ENCODE results near the gene DCHS2. TPM values are rescaled to one million over a fixed set of nuclear protein-coding genes. Genes with fewer than 3 reads are reported as not detected.

Gene DCHS2
- total and polyA plus RNA-seq, 2 experiments from 2014 or later, result 0.21 to 7.6 TPM

DNA sequence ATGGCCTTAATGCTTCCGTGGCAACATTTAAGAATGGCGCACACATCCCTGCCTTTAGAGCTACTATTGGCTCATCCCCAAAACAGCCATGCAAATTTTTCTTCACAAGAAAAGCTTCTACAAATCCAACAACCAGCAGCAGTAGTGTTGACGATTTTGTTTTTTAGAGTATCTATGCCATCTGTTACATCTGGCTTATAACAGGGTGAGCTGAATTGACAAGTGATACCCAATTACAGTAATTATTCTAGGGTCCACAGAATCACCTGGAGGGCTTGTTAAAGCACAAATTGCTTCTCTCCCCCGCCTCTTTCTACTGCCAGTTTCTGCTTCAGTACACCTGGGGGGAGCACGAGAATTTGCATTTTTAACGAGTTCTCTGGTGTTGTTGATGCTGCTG lies 34.1 kb downstream of the DCHS2 start (continued):
- TF ChIP-seq, protein P1, sequence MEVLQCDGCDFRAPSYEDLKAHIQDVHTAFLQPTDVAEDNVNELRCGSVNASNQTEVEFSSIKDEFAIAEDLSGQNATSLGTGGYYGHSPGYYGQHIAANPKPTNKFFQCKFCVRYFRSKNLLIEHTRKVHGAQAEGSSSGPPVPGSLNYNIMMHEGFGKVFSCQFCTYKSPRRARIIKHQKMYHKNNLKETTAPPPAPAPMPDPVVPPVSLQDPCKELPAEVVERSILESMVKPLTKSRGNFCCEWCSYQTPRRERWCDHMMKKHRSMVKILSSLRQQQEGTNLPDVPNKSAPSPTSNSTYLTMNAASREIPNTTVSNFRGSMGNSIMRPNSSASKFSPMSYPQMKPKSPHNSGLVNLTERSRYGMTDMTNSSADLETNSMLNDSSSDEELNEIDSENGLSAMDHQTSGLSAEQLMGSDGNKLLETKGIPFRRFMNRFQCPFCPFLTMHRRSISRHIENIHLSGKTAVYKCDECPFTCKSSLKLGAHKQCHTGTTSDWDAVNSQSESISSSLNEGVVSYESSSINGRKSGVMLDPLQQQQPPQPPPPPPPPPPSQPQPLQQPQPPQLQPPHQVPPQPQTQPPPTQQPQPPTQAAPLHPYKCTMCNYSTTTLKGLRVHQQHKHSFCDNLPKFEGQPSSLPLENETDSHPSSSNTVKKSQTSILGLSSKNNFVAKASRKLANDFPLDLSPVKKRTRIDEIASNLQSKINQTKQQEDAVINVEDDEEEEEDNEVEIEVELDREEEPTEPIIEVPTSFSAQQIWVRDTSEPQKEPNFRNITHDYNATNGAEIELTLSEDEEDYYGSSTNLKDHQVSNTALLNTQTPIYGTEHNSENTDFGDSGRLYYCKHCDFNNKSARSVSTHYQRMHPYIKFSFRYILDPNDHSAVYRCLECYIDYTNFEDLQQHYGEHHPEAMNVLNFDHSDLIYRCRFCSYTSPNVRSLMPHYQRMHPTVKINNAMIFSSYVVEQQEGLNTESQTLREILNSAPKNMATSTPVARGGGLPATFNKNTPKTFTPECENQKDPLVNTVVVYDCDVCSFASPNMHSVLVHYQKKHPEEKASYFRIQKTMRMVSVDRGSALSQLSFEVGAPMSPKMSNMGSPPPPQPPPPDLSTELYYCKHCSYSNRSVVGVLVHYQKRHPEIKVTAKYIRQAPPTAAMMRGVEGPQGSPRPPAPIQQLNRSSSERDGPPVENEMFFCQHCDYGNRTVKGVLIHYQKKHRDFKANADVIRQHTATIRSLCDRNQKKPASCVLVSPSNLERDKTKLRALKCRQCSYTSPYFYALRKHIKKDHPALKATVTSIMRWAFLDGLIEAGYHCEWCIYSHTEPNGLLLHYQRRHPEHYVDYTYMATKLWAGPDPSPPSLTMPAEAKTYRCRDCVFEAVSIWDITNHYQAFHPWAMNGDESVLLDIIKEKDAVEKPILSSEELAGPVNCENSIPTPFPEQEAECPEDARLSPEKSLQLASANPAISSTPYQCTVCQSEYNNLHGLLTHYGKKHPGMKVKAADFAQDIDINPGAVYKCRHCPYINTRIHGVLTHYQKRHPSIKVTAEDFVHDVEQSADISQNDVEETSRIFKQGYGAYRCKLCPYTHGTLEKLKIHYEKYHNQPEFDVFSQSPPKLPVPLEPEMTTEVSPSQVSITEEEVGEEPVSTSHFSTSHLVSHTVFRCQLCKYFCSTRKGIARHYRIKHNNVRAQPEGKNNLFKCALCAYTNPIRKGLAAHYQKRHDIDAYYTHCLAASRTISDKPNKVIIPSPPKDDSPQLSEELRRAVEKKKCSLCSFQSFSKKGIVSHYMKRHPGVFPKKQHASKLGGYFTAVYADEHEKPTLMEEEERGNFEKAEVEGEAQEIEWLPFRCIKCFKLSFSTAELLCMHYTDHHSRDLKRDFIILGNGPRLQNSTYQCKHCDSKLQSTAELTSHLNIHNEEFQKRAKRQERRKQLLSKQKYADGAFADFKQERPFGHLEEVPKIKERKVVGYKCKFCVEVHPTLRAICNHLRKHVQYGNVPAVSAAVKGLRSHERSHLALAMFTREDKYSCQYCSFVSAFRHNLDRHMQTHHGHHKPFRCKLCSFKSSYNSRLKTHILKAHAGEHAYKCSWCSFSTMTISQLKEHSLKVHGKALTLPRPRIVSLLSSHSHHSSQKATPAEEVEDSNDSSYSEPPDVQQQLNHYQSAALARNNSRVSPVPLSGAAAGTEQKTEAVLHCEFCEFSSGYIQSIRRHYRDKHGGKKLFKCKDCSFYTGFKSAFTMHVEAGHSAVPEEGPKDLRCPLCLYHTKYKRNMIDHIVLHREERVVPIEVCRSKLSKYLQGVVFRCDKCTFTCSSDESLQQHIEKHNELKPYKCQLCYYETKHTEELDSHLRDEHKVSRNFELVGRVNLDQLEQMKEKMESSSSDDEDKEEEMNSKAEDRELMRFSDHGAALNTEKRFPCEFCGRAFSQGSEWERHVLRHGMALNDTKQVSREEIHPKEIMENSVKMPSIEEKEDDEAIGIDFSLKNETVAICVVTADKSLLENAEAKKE (CRISPR knock-in tag; IDR thresholded peaks at IDR 0.05), result no peak
- TF ChIP-seq CREB1 (CRISPR knock-in tag; IDR thresholded peaks at IDR 0.05; ENCODE audit: low read depth) (no peak), ZNF114 (CRISPR knock-in tag; IDR thresholded peaks at IDR 0.05) (no peak), STAT1 (IDR thresholded peaks at IDR 0.05; ENCODE audit: unreplicated experiment) (no peak)
- TF ChIP-seq, protein P2, sequence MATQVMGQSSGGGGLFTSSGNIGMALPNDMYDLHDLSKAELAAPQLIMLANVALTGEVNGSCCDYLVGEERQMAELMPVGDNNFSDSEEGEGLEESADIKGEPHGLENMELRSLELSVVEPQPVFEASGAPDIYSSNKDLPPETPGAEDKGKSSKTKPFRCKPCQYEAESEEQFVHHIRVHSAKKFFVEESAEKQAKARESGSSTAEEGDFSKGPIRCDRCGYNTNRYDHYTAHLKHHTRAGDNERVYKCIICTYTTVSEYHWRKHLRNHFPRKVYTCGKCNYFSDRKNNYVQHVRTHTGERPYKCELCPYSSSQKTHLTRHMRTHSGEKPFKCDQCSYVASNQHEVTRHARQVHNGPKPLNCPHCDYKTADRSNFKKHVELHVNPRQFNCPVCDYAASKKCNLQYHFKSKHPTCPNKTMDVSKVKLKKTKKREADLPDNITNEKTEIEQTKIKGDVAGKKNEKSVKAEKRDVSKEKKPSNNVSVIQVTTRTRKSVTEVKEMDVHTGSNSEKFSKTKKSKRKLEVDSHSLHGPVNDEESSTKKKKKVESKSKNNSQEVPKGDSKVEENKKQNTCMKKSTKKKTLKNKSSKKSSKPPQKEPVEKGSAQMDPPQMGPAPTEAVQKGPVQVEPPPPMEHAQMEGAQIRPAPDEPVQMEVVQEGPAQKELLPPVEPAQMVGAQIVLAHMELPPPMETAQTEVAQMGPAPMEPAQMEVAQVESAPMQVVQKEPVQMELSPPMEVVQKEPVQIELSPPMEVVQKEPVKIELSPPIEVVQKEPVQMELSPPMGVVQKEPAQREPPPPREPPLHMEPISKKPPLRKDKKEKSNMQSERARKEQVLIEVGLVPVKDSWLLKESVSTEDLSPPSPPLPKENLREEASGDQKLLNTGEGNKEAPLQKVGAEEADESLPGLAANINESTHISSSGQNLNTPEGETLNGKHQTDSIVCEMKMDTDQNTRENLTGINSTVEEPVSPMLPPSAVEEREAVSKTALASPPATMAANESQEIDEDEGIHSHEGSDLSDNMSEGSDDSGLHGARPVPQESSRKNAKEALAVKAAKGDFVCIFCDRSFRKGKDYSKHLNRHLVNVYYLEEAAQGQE (IDR thresholded peaks at IDR 0.05; ENCODE audit: unreplicated experiment), result no peak

DNA sequence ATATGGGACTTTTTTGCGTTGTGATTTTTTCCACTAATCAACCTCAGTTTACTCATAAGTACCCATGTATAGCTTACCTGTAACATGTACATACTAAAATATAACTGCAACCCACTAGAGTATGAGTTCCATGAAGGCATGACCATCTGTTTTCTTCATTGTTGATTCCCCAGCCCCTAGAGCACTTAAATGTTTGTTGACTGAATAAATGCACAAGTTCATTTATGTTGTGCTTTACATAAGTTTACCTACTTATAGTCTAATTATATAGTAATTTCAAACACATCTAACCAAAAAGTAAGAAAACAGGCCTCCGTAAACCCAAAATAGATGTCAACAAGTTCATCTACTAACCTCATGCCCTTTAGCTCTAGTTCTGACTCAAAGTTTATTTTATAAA lies 34.7 kb downstream of the DCHS2 start:
- Mint-ChIP-seq H3K27me3 (ENCODE audit: insufficient read depth, low read depth, poor library complexity) (no peaks in the 10 kb centered on the region), H3K36me3 (ENCODE audit: low read depth) (no peaks in the 10 kb centered on the region), H3K4me1 (peaks cover 8% of the 10 kb centered on the region), H3K27ac (no peak overlapping the region), H3K4me3 (no peak overlapping the region), H3K9me3 (no peaks in the 10 kb centered on the region)
- no peaks in the 10 kb centered on the region for H3K79me2 ChIP-seq (replicated peaks; ENCODE audit: insufficient read depth)
- peaks cover under 1% of the 10 kb centered on the region; the same call in 1 of the 2 replicates for H3K9me2 ChIP-seq (ENCODE audit: insufficient read depth)
- no peak overlapping the region for H3K4me2 ChIP-seq
- H3K27me3 ChIP-seq (ENCODE audit: insufficient read depth), result no peaks in the 10 kb centered on the region
- no peaks in the 10 kb centered on the region for H4K20me1 ChIP-seq (replicated peaks; ENCODE audit: insufficient read depth)
- no peak overlapping the region for H3K4me3 ChIP-seq
- no peak overlapping the region for H2AFZ ChIP-seq
- H3K27ac ChIP-seq (ENCODE audit: low read depth), result no peak overlapping the region
- no peak for DNase-seq (ENCODE audit: low spot score)
- H3F3A ChIP-seq (replicated peaks; ENCODE audit: low read depth), result no peaks in the 10 kb centered on the region
- TF ChIP-seq, protein P3, sequence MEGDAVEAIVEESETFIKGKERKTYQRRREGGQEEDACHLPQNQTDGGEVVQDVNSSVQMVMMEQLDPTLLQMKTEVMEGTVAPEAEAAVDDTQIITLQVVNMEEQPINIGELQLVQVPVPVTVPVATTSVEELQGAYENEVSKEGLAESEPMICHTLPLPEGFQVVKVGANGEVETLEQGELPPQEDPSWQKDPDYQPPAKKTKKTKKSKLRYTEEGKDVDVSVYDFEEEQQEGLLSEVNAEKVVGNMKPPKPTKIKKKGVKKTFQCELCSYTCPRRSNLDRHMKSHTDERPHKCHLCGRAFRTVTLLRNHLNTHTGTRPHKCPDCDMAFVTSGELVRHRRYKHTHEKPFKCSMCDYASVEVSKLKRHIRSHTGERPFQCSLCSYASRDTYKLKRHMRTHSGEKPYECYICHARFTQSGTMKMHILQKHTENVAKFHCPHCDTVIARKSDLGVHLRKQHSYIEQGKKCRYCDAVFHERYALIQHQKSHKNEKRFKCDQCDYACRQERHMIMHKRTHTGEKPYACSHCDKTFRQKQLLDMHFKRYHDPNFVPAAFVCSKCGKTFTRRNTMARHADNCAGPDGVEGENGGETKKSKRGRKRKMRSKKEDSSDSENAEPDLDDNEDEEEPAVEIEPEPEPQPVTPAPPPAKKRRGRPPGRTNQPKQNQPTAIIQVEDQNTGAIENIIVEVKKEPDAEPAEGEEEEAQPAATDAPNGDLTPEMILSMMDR (conservative IDR thresholded peaks at IDR 0.05; ENCODE audit: low read depth in 2 of 2), result no peak
- TF ChIP-seq ZNF114 (CRISPR knock-in tag; IDR thresholded peaks at IDR 0.05), result no peak
- TF ChIP-seq ZNF331 (CRISPR knock-in tag; IDR thresholded peaks at IDR 0.05; ENCODE audit: low read depth), result no peak
- no peak for TF ChIP-seq STAT1 (IDR thresholded peaks at IDR 0.05; ENCODE audit: unreplicated experiment)
- TF ChIP-seq, protein P4, sequence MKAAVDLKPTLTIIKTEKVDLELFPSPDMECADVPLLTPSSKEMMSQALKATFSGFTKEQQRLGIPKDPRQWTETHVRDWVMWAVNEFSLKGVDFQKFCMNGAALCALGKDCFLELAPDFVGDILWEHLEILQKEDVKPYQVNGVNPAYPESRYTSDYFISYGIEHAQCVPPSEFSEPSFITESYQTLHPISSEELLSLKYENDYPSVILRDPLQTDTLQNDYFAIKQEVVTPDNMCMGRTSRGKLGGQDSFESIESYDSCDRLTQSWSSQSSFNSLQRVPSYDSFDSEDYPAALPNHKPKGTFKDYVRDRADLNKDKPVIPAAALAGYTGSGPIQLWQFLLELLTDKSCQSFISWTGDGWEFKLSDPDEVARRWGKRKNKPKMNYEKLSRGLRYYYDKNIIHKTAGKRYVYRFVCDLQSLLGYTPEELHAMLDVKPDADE (IDR thresholded peaks at IDR 0.05), result no peak
- no peak for ATAC-seq
- H3K36me3 ChIP-seq (ENCODE audit: insufficient read depth), result no peaks in the 10 kb centered on the region
- H3K4me1 ChIP-seq (ENCODE audit: insufficient read depth), result no peaks in the 10 kb centered on the region

Data from GM23338 (cell line).